ENCODE results near the gene SLC6A4.
"Not testable (repeated sequence)": the region's sequence is repeated elsewhere in the genome, so short reads cannot be mapped to it uniquely, and the experiment has no call there.

SLC6A4 gene

DNA sequence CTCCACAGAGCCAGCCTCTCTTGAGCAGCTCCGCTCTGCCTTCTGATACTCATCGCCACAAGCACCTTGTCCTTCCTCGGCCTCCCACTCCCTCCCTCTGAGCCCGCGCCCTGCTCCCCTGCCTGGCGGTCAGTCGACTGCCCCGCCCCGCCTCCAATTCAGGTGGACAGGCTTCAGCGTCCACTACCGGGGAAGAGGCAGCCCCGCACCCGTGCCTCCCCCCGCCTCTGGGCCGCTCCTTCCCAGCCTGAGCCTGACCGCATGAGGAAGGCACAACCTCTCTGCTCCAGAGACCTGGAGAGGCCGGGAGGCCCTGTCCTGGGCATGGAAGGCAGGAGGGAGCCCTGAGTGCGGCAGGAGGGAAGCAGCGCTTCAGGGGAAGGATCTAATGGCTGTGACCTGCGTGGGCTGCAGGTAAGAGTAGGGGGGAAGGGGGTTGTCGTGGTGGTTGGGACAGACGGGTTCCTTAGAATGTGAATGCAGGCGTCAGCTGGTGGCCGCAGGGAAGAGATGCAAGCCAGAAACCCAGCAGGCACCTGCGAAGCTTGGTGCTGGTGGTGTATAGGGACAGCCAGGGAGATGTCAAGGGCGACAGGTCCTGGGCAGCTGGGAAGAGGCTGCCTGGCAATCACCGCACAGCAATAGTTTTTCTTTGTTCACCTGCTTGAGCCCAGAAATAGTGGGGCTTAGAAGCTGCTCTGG, 3.0 kb upstream of the SLC6A4 start:
- no peak for DNase-seq (ENCODE audit: low read depth)

DNA sequence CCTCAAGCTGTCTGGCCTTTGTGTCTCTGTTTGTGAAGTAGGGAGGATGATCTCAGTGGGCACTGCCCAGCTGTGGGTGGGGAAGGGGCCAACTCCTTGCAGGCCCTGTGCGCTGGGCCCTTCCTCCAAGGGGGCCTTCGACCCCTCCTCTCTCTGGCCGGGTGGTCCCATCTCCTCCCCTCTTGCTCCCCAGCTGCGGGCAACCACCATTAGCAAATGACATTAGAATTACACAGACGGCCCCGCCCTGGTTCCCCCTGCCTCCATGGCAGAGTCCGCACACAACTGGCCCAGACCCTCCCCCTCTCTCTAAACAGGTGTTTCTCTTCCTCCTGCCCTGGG, 2.5 kb upstream of the SLC6A4 start:
- DNase-seq (ENCODE audit: low read depth) = no peak

DNA sequence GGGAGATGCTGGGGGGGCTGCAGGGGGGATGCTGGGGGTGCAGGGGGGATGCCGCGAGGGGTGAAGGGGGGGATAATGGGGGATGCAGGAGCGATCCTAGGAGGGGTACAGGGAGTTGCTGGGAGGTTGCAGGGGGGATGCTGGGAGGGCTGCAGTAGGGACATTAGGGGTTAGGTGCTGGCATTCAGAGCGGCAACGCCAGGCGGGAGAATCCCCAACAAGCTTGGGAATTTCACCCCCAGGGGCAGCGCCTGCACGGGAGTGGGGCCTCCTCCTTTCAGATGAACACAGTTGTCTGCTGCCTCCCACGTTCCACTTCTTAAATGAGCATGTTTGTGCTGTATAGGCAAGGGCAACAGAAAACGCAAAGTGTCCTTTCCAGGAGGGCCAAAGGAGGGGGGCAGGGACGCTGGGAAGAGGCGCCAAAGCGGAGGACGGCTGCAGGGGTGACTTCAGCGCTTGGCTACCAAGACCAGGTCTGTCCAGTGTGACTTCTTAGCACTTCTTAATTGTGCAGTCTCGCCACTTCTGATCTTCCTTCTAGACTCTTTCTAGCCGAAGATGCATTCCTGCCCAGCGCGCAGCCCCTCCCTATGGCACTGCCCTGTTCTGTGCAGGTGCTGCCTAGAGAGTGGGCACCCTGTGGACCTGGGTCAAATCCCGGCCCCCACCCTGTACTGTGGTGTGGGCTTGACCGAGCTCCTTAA, 2.0 kb upstream of the SLC6A4 start:
- no peak for DNase-seq (ENCODE audit: low read depth)

- no peak for DNase-seq (ENCODE audit: low read depth)
Measured at GRCh38 chr17:30236766-30237165, 1.3 kb upstream of the SLC6A4 start.

- DNase-seq (ENCODE audit: low read depth) = no peak
Measured at GRCh38 chr17:30236297-30236624, 764 bp upstream of the SLC6A4 start.

- DNase-seq (ENCODE audit: low read depth) = no peak
Measured at GRCh38 chr17:30234964-30235363, 533 bp downstream of the SLC6A4 start.

DNA sequence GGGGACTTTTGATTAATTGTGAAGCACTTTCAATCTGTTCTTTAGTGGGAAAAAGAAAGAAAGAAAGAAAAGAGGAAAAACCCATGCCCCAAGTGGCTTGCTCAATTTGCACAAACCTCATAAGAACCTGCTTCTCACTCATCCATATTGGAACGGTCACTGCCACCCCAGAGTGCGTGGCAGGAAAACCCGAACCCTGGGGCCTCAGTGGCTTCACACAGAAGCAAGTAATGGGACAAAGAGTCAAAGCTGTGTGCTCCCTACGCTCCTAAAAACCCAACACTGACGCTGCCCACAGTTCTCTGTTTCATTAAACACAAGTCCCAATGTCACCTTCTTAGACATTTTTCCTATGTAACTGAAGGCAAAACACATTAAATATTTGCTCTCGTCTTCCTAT, 1.2 kb downstream of the SLC6A4 start:
- DNase-seq (ENCODE audit: low read depth) = no peak

DNA sequence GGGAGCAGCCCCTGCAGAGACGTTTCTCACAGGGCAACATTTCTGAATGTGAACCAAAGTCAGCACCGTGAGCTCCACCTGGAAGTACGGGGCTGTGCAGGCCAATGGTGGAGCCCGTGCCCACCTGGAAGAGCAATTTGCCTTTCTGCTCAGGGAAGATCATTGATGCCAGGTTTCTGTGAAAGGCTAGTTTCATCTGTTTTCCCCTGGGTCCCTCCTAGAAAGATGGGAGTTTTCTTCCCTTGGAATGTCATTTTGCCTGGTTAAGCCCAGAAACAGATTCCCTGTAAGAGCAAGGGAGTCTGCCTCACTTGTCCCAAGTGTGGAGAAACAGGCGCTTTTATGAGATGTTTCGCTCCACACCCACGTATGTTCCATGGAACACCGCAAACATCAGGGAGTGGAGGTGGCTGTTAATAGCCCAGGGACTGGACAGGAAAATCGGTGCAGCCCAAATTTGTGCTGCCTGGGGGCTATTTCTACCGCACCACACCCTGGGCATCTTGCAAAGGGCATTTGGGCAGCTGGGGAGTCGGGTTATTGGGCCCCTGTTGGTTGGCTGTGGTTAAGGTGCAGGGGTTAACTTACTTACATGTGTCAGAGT, 2.6 kb downstream of the SLC6A4 start:
- no peak for DNase-seq (ENCODE audit: low read depth)

DNA sequence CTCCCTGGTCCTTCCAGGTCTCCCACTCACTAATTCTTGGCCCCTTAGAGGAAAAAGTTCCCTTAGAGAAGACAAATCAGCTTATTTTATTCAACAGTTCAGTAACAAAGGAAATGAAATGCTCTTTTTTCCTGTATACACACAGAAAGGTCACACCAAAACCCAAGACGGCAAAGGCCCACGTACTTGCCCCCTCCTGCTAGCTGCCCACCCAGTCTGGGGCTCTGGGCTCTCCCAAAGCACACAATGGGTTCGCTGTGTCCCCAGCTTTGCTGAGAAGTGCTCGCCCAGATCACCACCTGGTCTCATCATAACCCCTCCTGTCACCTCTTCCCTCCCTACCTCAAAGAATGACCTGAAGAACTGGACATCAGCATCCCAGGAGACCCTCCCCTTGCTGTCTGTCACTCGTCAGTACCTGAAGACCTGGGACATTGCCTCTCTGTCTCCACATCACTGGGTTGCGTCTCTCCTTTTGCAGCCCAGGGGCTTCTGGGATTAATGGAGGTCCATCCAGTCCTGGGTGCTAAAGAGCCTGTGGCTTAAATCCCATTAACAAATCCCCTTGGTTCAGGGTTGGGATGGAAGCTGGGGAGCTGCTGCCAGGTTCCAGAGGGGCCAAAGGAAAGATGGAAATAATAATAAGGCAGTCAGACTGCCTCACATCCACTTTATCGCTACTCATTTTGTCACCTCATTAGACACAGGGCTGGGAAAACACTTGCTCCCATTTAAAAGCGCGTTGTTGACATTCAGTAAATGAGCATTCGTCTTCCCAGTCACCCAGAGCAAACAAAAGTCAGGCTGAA, 3.3 kb downstream of the SLC6A4 start:
- no peak for DNase-seq (ENCODE audit: low read depth)

DNA sequence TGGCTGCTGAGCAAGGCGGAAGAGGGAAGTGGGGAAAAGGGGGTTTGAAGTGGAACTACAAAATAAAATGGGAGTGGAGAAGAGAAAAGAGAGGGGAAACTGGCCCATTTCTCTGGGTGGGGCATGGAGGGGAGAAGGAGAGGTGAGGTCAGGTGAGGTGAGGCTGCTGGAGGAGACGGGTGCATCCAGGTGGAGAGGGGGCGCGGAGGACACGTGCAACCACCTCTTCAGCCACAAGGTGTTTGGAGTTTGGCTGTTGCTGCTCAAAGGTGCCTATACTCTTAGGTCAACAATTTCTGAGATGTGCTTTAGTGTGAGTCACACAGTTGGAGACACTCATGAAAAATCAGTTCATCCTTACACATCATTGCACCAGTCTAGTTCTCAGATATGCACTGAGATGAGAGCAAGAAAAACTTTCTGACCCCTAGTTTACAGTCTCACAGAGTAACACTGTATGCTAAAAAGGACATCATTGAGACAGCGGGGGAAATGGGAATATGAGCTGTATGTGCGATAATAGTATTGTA, 4.8 kb downstream of the SLC6A4 start:
- DNase-seq (ENCODE audit: low read depth) = no peak

GRCh38 chr17:30230009-30230408, 5.5 kb downstream of the SLC6A4 start:
- DNase-seq (ENCODE audit: low read depth) = not testable (repeated sequence)

GRCh38 chr17:30229012-30229411, 6.5 kb downstream of the SLC6A4 start:
- DNase-seq (ENCODE audit: low read depth) = no peak

GRCh38 chr17:30228011-30228410, 7.5 kb downstream of the SLC6A4 start:
- no peak for DNase-seq (ENCODE audit: low read depth)

- no peak for DNase-seq (ENCODE audit: low read depth)
Measured at GRCh38 chr17:30226878-30227277, 8.6 kb downstream of the SLC6A4 start.

DNA sequence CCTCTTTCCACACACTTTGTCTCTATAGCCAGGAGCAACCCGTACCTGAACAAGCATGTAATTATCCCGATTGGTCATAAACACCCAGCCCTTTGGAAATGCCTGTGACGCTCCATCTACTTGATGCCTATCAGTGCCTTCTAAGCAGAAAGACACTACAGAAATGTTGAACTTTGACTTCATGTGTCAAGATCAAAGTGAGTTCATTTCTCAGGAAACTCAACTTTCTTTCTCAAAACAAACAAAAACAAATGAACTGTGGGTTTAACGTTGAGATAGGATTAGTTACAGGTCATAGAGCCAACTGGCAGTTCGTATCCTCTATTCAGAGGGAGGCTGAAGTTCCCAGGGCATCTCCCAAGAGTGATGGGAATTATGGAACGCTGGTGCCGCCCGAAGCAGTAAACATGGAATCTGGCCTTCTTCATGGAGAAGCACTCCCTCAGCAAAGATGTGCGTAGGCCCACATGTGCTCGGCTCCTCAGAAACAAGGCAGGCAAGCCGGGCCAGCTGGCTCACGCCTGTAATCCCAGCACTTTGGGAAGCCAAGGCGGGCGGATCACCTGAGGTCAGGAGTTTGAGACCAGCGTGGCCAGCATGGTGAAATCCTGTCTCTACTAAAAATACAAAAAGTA, 9.5 kb downstream of the SLC6A4 start:
- DNase-seq (ENCODE audit: low read depth) = no peak

DNA sequence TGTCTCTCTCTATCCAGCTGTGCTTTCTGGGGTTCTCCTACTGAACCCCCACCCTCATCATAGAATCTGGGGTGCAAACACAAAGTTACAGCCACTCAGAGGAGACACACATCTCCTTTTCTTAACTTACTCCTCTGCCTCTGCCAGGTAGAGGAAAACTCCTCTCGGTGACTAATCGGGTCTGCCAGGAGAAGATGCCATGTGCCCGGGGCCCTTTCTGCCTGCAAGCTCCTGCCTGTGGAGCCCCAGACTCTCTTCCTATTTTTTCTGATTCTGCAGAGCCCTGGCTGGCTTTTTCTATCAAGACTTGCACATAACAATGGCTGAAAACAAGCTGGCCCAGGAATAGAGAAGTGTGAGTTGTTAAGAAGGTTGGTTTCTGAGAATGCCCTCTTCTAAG, 10.4 kb downstream of the SLC6A4 start:
- no peak for DNase-seq (ENCODE audit: low read depth)

- DNase-seq (ENCODE audit: low read depth) = no peak
Measured at GRCh38 chr17:30224419-30224960, 11.0 kb downstream of the SLC6A4 start.

GRCh38 chr17:30222721-30223175, 12.7 kb downstream of the SLC6A4 start:
- no peak for DNase-seq (ENCODE audit: low read depth)

DNA sequence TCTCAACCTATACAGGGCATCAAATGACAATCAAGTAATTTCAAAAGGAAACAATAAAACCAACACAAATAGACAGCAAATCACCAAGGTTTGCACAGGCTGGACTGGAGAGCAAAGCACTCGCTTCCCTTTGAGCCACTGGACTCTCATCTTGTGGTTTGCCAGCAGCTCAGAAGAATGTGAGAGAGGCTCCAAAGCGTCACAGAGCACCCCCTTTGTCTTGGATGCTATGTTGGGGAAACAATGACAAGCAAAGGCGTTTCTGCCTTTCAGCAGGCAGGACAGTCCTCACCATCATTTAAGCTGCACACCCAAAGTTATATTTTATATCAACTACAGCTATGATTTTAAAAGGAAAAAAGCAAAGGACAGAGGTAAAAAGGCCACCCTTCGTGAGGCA, 13.2 kb downstream of the SLC6A4 start:
- no peak for DNase-seq (ENCODE audit: low read depth)

- no peak for DNase-seq (ENCODE audit: low read depth)
Measured at GRCh38 chr17:30221346-30221745, 14.2 kb downstream of the SLC6A4 start.

DNA sequence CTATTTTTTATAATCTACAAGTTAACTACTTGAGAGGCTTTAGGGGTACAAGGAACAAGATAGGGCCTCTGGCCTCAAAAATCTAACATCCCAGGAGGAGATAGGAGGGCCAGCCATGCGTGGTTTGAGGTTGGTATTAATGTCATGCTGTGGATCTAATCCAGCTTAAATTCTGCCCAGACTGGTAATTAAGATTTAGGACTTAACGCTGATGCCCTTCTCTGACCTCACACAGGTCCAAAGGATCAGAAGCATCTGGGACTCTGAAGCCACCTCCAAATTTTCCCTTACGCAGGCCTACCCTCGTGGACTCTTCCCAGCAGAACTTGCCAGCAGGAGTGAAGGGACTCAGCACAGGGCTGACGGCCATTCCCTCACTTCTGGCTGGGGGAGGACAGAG, 15.1 kb downstream of the SLC6A4 start:
- no peak for DNase-seq (ENCODE audit: low read depth)

GRCh38 chr17:30219833-30220232, 15.7 kb downstream of the SLC6A4 start:
- DNase-seq (ENCODE audit: low read depth) = no peak
